GM23248 (cell line): ENCODE data around the gene LRP3. TPM values are rescaled to one million over a fixed set of nuclear protein-coding genes. Genes with fewer than 3 reads are reported as not detected.

ENCODE experiments used
- DNase-seq: peaks from one replicate; pipeline ENCODE4 v3.0.0-alpha.2; 2015
- H2AFZ ChIP-seq: fragments of 200-600 bp; sonication (generic); 2 replicates; pipeline ENCODE4 v1.6.1; 2016; ENCODE audit warnings: antibody characterized with exemption
- H3F3A ChIP-seq: fragments of 200-600 bp; sonication (generic); 2 replicates; pipeline ENCODE4 v1.6.1; 2016; ENCODE audit warnings: mild to moderate bottlenecking, antibody characterized with exemption, mixed run types; ENCODE audit not compliant: insufficient read depth
- H3K27ac ChIP-seq: fragments of 200-600 bp; sonication (generic); 2 replicates; pipeline ENCODE4 v1.5.1; 2016; ENCODE audit warnings: mild to moderate bottlenecking
- H3K27me3 ChIP-seq: fragments of 200-600 bp; sonication (generic); replicated peaks from 2 replicates; pipeline ENCODE4 v1.6.1; 2016; ENCODE audit warnings: mild to moderate bottlenecking; ENCODE audit not compliant: insufficient read depth
- H3K36me3 ChIP-seq: fragments of 200-600 bp; sonication (generic); 2 replicates; pipeline ENCODE4 v1.6.1; 2016; ENCODE audit warnings: low read depth, mild to moderate bottlenecking
- H3K4me1 ChIP-seq: fragments of 200-600 bp; sonication (generic); 2 replicates; pipeline ENCODE4 v1.6.1; 2016; ENCODE audit warnings: mild to moderate bottlenecking; ENCODE audit not compliant: insufficient read depth
- H3K4me2 ChIP-seq: fragments of 200-600 bp; sonication (generic); one replicate; pipeline ENCODE4 v1.6.1; 2016; ENCODE audit warnings: mild to moderate bottlenecking; ENCODE audit not compliant: unreplicated experiment
- H3K4me3 ChIP-seq: fragments of 200-600 bp; sonication (generic); 2 replicates; pipeline ENCODE4 v1.5.1; 2016; ENCODE audit warnings: mild to moderate bottlenecking
- H3K79me2 ChIP-seq: fragments of 200-600 bp; sonication (generic); 2 replicates; pipeline ENCODE4 v1.6.1; 2016; ENCODE audit warnings: mild to moderate bottlenecking; ENCODE audit not compliant: insufficient read depth
- H3K9ac ChIP-seq: fragments of 200-600 bp; sonication (generic); 2 replicates; pipeline ENCODE4 v1.6.1; 2016; ENCODE audit warnings: mild to moderate bottlenecking
- H3K9me2 ChIP-seq: fragments of 200-600 bp; sonication (generic); 2 replicates; pipeline ENCODE4 v1.6.1; 2016; ENCODE audit warnings: mixed run types, mild to moderate bottlenecking, moderate library complexity; ENCODE audit not compliant: insufficient read depth
- H3K9me3 ChIP-seq: fragments of 200-600 bp; sonication (generic); one replicate; pipeline ENCODE4 v1.6.1; 2017; ENCODE audit warnings: low read depth
- H4K20me1 ChIP-seq: fragments of 200-600 bp; sonication (generic); 2 replicates; pipeline ENCODE4 v1.6.0; 2016; ENCODE audit not compliant: insufficient read depth
- EZH2 ChIP-seq: fragments of 200-600 bp; sonication (generic); IDR thresholded peaks from 2 replicates; pipeline ENCODE4 v1.6.1; 2018; ENCODE audit warnings: antibody characterized with exemption, mild to moderate bottlenecking; ENCODE audit not compliant: insufficient read depth, poor library complexity, severe bottlenecking
- EZH2phosphoT487 ChIP-seq: fragments of 200-600 bp; sonication (generic); IDR thresholded peaks from 2 replicates; pipeline ENCODE4 v1.6.1; 2018; ENCODE audit warnings: antibody characterized with exemption, moderate library complexity, mild to moderate bottlenecking, low read depth; ENCODE audit not compliant: insufficient read depth
- WGBS, 2 experiments: methylation state at CpG; one replicate each; pipeline ENCODE4 v1.1.6; 2015 to 2017; ENCODE audit warnings: low lambda C conversion rate in 2 of 2, low coverage in 1 of 2; ENCODE audit errors: missing lambda C conversion rate in 2 of 2; 5-methylcytosine and 5-hydroxymethylcytosine counted together
- in situ Hi-C: fragments of 300-500 bp; cut with MboI; formaldehyde crosslinking; loops from 2 replicates; pipeline ENCODE4 v1.15.0; 2020
- polyA plus RNA-seq: library from polyadenylated mRNA; unstranded; fragments of >200 nt; fragmentation: Nextera tagmentation; extraction: Ambion mirVana; gene quantifications from 2 replicates; pipeline ENCODE4 v1.2.1, GENCODE V29; 2016
- total RNA-seq: library from RNA; depleted of rRNA; stranded (reverse); fragments of >200 nt; shearing (Covaris generic); gene quantifications from 2 replicates; pipeline ENCODE4 v1.2.3, GENCODE V29; 2014; rRNA removed

Gene LRP3, protein sequence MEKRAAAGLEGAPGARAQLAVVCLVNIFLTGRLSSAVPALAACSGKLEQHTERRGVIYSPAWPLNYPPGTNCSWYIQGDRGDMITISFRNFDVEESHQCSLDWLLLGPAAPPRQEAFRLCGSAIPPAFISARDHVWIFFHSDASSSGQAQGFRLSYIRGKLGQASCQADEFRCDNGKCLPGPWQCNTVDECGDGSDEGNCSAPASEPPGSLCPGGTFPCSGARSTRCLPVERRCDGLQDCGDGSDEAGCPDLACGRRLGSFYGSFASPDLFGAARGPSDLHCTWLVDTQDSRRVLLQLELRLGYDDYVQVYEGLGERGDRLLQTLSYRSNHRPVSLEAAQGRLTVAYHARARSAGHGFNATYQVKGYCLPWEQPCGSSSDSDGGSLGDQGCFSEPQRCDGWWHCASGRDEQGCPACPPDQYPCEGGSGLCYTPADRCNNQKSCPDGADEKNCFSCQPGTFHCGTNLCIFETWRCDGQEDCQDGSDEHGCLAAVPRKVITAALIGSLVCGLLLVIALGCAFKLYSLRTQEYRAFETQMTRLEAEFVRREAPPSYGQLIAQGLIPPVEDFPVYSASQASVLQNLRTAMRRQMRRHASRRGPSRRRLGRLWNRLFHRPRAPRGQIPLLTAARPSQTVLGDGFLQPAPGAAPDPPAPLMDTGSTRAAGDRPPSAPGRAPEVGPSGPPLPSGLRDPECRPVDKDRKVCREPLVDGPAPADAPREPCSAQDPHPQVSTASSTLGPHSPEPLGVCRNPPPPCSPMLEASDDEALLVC
- total RNA-seq, result 58.3 and 59.9 TPM in 2 replicates
- polyA plus RNA-seq, result 2.9 TPM in 2 replicates

DNA sequence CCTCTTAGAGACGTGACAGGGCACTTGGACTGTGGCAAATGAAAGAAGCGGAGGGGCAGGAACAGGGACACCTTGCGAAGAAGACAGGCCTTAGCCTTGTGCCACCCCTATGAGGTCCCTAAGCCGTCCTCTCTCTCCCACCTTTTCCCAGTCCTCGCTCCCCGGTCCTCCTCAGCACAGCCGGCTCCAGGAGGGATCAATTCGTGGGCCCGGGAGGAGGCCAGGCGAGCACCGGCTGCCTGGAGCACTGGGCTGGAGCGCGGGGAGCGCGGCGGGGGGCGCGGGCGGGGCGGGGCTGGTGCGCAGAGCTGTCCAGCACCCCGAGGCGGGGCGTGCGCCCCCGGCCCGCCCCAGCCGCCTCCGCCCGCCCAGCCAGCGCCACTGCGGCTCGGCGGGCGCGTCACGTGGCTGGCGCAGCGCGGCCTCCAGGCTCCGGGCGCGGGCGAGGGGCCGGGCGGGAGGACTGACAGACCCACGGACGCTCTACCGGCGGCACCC is at the start of gene LRP3:
Gene LRP3 (plus strand): TSS at position 466 of the 498 bp plus-strand sequence. CDS start 456 bp downstream, outside the sequence.
- H3K27me3 ChIP-seq, result no peaks in the 10 kb centered on the region; the same call in 1 of the 2 replicates
- no peaks in the 10 kb centered on the region; the same call in 1 of the 2 replicates for H3F3A ChIP-seq
- peak; percentile 54 for DNase-seq
- peak within 1 kb of the TSS; percentile 86 for H3K4me2 ChIP-seq
- peak within 1 kb of the TSS; percentile 77 for H2AFZ ChIP-seq
- no peaks in the 10 kb centered on the region for H3K36me3 ChIP-seq
- H3K4me1 ChIP-seq, result peaks cover 4% of the 10 kb centered on the region; the same call in 1 of the 2 replicates
- H3K9me2 ChIP-seq, result no peaks in the 10 kb centered on the region
- no peaks in the 10 kb centered on the region for H4K20me1 ChIP-seq
- H3K9me3 ChIP-seq, result no peaks in the 10 kb centered on the region
- 6 to 21% methylated on average over 8 to 35 of the region's 50 CpGs for WGBS, 2 experiments
- no peak within 1 kb of the TSS for H3K27ac ChIP-seq
- in situ Hi-C loops, result no loop called here
- no peaks in the 10 kb centered on the region for H3K79me2 ChIP-seq
- TF ChIP-seq EZH2phosphoT487 (no peak), EZH2 (no peak)
- peak within 1 kb of the TSS; percentile 73 for H3K9ac ChIP-seq
- H3K4me3 ChIP-seq, result peak within 1 kb of the TSS; percentile 78

DNA sequence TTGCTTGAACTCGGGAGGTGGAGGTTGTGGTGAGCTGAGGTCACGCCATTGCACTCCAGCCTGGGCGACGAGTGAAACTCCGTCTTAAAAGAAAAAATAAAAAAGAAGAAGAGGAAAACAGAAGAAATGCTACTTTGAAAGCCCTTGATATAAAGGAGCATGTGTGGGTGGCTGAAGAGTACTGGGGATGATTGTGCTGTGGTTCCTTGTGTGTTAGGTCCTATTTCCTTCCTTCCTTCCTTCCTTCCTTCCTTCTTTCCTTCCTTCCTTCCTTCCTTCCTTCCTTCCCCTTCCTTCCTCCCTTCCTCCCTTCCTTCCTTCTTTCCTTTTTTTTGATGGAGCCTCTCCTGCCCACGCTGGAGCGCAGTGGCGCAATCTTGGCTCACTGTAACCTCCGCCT is 47.9 kb upstream of the LRP3 start:
- no peak for DNase-seq
- Histone ChIP-seq H3K4me2 (no peak overlapping the region), H3K9me2 (no peaks in the 10 kb centered on the region), H4K20me1 (no peaks in the 10 kb centered on the region), H2AFZ (no peak overlapping the region), H3K27me3 (no peaks in the 10 kb centered on the region), H3K9ac (no peak overlapping the region), H3K36me3 (no peaks in the 10 kb centered on the region), H3K9me3 (no peaks in the 10 kb centered on the region), H3F3A (no peaks in the 10 kb centered on the region), H3K4me3 (no peak overlapping the region), H3K27ac (no peak overlapping the region), H3K79me2 (no peaks in the 10 kb centered on the region), H3K4me1 (no peaks in the 10 kb centered on the region)
- TF ChIP-seq EZH2phosphoT487, result no peak
- no peak for TF ChIP-seq EZH2
- 81 to 85% methylated on average over 9 of the region's 9 CpGs for WGBS, 2 experiments
- in situ Hi-C loops, result no loop called here

DNA sequence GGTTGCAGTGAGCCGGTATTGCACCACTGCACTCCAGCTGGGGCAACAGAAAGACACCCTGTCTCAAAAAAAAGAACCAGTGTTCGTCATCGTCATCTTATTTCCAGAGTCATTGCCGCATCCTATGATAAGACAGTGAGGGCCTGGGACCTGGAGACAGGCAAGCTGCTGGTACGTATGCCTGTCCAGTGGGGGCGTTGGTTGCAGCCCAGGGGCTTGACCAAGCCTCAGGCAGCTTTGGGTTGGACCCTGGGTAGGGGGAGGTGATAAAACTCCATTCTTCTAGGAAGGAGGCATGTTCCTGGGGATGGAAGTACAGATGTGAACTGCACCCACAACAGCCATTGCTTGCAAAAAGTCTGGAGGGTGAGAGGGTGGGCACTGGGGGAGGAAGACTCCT is 46.6 kb upstream of the LRP3 start:
- Histone ChIP-seq H4K20me1 (no peaks in the 10 kb centered on the region), H3K4me2 (no peak overlapping the region), H3K79me2 (no peaks in the 10 kb centered on the region), H3F3A (no peaks in the 10 kb centered on the region), H3K36me3 (no peaks in the 10 kb centered on the region), H3K4me1 (no peaks in the 10 kb centered on the region), H3K9ac (no peak overlapping the region), H3K27me3 (no peaks in the 10 kb centered on the region), H3K27ac (no peak overlapping the region), H3K9me3 (no peaks in the 10 kb centered on the region), H3K9me2 (no peaks in the 10 kb centered on the region), H2AFZ (no peak overlapping the region), H3K4me3 (no peak overlapping the region)
- TF ChIP-seq EZH2phosphoT487, result no peak
- no peak for TF ChIP-seq EZH2
- 92 to 93% methylated on average over 6 of the region's 6 CpGs for WGBS, 2 experiments
- in situ Hi-C loops, result no loop called here
- DNase-seq, result no peak

DNA sequence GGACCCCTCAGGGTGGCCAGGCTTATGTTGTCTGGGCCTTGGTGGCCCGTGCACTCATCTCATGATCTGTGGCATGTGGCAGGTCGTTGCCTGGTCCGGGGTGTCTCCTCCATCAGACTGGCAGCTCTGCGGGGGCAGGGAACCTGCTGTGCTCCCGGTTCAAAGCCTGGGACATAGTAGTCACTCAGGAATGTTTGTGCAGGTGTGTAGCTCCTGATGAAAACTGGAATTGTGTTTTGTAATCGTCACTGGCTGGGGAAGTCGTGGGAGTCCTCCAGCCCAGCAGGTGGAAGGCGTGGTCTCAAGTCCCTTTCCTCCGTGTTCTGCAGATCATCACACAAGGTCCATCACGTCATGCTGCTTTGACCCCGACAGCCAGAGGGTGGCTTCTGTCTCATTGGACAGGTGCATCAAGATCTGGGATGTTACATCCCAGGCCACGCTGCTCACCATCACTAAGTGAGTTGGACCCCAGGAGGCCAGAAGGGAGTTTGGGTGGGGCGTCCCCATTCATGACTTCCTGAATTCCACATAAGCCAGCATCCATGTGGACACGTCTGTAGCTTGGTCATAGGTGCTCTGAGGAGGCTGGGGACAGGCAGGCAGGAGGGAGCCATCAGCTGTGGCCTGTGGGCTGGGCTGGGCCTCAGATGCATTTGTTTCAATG is 43.1 kb upstream of the LRP3 start:
- Histone ChIP-seq H3K4me1 (no peaks in the 10 kb centered on the region), H3K9me3 (no peaks in the 10 kb centered on the region), H3K9me2 (no peaks in the 10 kb centered on the region), H3K27me3 (no peaks in the 10 kb centered on the region), H3K36me3 (no peaks in the 10 kb centered on the region), H3K4me3 (no peak overlapping the region), H3K79me2 (no peaks in the 10 kb centered on the region), H2AFZ (no peak overlapping the region), H4K20me1 (no peaks in the 10 kb centered on the region), H3K27ac (no peak overlapping the region), H3K4me2 (no peak overlapping the region), H3F3A (no peaks in the 10 kb centered on the region), H3K9ac (no peak overlapping the region)
- TF ChIP-seq EZH2 (no peak), EZH2phosphoT487 (no peak)
- in situ Hi-C loops, result no loop called here
- no peak for DNase-seq
- 63 to 67% methylated on average over 14 of the region's 14 CpGs for whole genome bisulfite sequencing, 2 experiments
